K562 (cell line): Measurements from ENCODE around the gene USHBP1. TPM values are rescaled to one million over a fixed set of nuclear protein-coding genes. Genes with fewer than 3 reads are reported as not detected.

Experiments used
- ATAC-seq: fragments of 200-7000 bp; cut with Tn5 transposase; 3 replicates; pipeline ENCODE4 v1.9.1; 2020; ENCODE audit warnings: moderate library complexity
- BruUV-seq: library from RNA; stranded (reverse); fragments of 400-500 nt; replicated peaks from 2 replicates; lab custom pipeline; 2021; lab: Mats Ljungman, UMichigan
- CTCF ChIA-PET: fragments of 300-600 bp; formaldehyde crosslinking; extraction: SDS; loops from one replicate; lab custom pipeline; 2021; ENCODE audit warnings: low intra/inter-chr PET ratio; lab: Yijun Ruan, JAX
- POLR2A ChIA-PET: fragments of 300-600, 350-650 bp; sonication (Branson Sonifier 250); formaldehyde crosslinking; extraction: SDS; loops from one replicate; lab custom pipeline; 2021; ENCODE audit warnings: antibody characterized with exemption, inconsistent platforms; lab: Yijun Ruan, JAX
- DNase-seq, 4 experiments: peaks; one replicate each; pipeline versions ENCODE4 v3.0.0 to v3.0.0-alpha.2; 2011 to 2018; ENCODE audit warnings: low spot score in 3 of 4, mixed read lengths in 3 of 4; ENCODE audit errors: extremely low read depth in 1 of 4
- FAIRE-seq: peaks from 2 replicates; lab custom pipeline; 2011; peaks lifted over from hg19 to GRCh38; lab: Jason Lieb, UNC
- H2AFZ ChIP-seq: 2 replicates; pipeline ENCODE4 v1.6.0; 2011; ENCODE audit warnings: low read depth, low read length, control low read depth, inconsistent platforms
- H3K27ac ChIP-seq: fragments of 200-600 bp; 3 replicates; pipeline ENCODE4 v1.8.0; 2011; ENCODE audit warnings: low read depth, mild to moderate bottlenecking, control low read depth, inconsistent platforms, low read length, moderate library complexity, mixed read lengths; ENCODE audit errors: extremely low read depth
- H3K27me3 ChIP-seq, 2 experiments: fragments of 300-600 bp in 1 of 2; 2 replicates in 1 of 2; 3 replicates in 1 of 2; pipeline versions ENCODE4 v1.6.0 to v1.8.0; 2011; ENCODE audit warnings: inconsistent platforms in 2 of 2, low read length in 2 of 2, mild to moderate bottlenecking in 1 of 2, mixed read lengths in 1 of 2, moderate library complexity in 1 of 2; ENCODE audit not compliant: control insufficient read depth in 2 of 2, insufficient read depth in 2 of 2
- H3K36me3 ChIP-seq: fragments of 300-600 bp; 3 replicates; pipeline ENCODE4 v1.8.0; 2011; ENCODE audit warnings: mild to moderate bottlenecking, low read length, inconsistent platforms; ENCODE audit not compliant: control insufficient read depth, insufficient read depth
- H3K4me1 ChIP-seq, 2 experiments: fragments of 200-600 bp in 1 of 2; replicated peaks in 1 of 2; 2 replicates in 1 of 2; 3 replicates in 1 of 2; pipeline versions ENCODE4 v1.5.1 to v1.8.0; 2011; ENCODE audit warnings: inconsistent platforms in 2 of 2, low read length in 2 of 2, mild to moderate bottlenecking in 1 of 2, mixed read lengths in 1 of 2, moderate library complexity in 1 of 2; ENCODE audit not compliant: control insufficient read depth in 2 of 2, insufficient read depth in 2 of 2
- H3K4me2 ChIP-seq: 2 replicates; pipeline ENCODE4 v1.6.1; 2011; ENCODE audit warnings: low read length, control low read depth, inconsistent platforms, mixed read lengths; ENCODE audit not compliant: insufficient read depth
- H3K4me3 ChIP-seq: fragments of 200-600 bp; sonication (generic), shearing (Covaris generic); 2 replicates; pipeline ENCODE4 v1.5.1; 2016; ENCODE audit warnings: control low read depth, inconsistent platforms
- H3K79me2 ChIP-seq: fragments of 200-600 bp; 3 replicates; pipeline ENCODE4 v1.8.0; 2011; ENCODE audit warnings: low read length, inconsistent platforms; ENCODE audit not compliant: control insufficient read depth, insufficient read depth
- H3K9ac ChIP-seq, 2 experiments: 2 replicates each; pipeline versions ENCODE4 v1.6.0 to v1.6.1; 2011; ENCODE audit warnings: low read depth in 2 of 2, low read length in 2 of 2, control low read depth in 1 of 2, inconsistent platforms in 1 of 2, mild to moderate bottlenecking in 1 of 2, mixed read lengths in 1 of 2; ENCODE audit not compliant: insufficient read depth in 1 of 2
- H3K9me1 ChIP-seq: one replicate; pipeline ENCODE4 v1.6.0; 2011; ENCODE audit warnings: inconsistent platforms, mild to moderate bottlenecking, low read length, moderate library complexity; ENCODE audit not compliant: control insufficient read depth, insufficient read depth
- H3K9me3 ChIP-seq: replicated peaks from 2 replicates; pipeline ENCODE4 v1.5.1; 2011; ENCODE audit warnings: low read depth, low read length, inconsistent platforms; ENCODE audit not compliant: control insufficient read depth, insufficient read depth
- H4K20me1 ChIP-seq: replicated peaks from 2 replicates; pipeline ENCODE4 v1.6.1; 2011; ENCODE audit warnings: low read length, inconsistent platforms, mixed read lengths; ENCODE audit not compliant: control insufficient read depth, insufficient read depth
- E2F1 ChIP-seq: sonication (generic); formaldehyde crosslinking; IDR thresholded peaks from 2 replicates; pipeline ENCODE4 v1.8.1; 2023; ENCODE audit warnings: mild to moderate bottlenecking, missing genetic modification reagents, moderate library complexity
- EP400 ChIP-seq: fragments of 450-650 bp; IDR thresholded peaks from 2 replicates; pipeline ENCODE4 v1.6.1; 2017; ENCODE audit warnings: antibody characterized with exemption, mild to moderate bottlenecking, moderate library complexity
- MAZ ChIP-seq, 2 experiments: fragments of 450-650 bp in 1 of 2; sonication (generic) in 1 of 2; formaldehyde crosslinking; IDR thresholded peaks in 1 of 2; conservative IDR thresholded peaks in 1 of 2; 2 replicates each; pipeline versions ENCODE4 v1.4.0 to v1.5.0; 2020; ENCODE audit warnings: mild to moderate bottlenecking in 1 of 2, missing genetic modification reagents in 1 of 2
- NFATC3 ChIP-seq: fragments of 450-650 bp; IDR thresholded peaks from 2 replicates; pipeline ENCODE4 v1.6.1; 2017; ENCODE audit warnings: mild to moderate bottlenecking
- SMARCA5 ChIP-seq: fragments of 450-650 bp; IDR thresholded peaks from 2 replicates; pipeline ENCODE4 v1.6.1; 2016
- SP1 ChIP-seq: sonication (generic); formaldehyde crosslinking; IDR thresholded peaks from 2 replicates; pipeline ENCODE4 v1.8.1; 2022; ENCODE audit warnings: mild to moderate bottlenecking, missing genetic modification reagents
- STAT6 ChIP-seq: sonication (generic); formaldehyde crosslinking; IDR thresholded peaks from 2 replicates; pipeline ENCODE4 v1.8.1; 2023; ENCODE audit warnings: mild to moderate bottlenecking, missing genetic modification reagents
- TEAD4 ChIP-seq, 2 experiments: sonication (generic) in 1 of 2; formaldehyde crosslinking in 1 of 2; IDR thresholded peaks; 2 replicates each; pipeline versions ENCODE4 v1.6.1 to v1.8.0; 2012 to 2022; ENCODE audit warnings: borderline replicate concordance in 1 of 2, inconsistent platforms in 1 of 2, low read length in 1 of 2, mild to moderate bottlenecking in 1 of 2, missing genetic modification reagents in 1 of 2
- ZNF197 ChIP-seq: fragments of 200-800 bp; sonication (Bioruptor generic); IDR thresholded peaks from 2 replicates; pipeline ENCODE4 v1.6.1; 2016; ENCODE audit warnings: low read depth, missing genetic modification characterization, missing compliant biosample characterization
- ZNF639 ChIP-seq, 2 experiments: fragments of 200-800 bp in 1 of 2; sonication (Bioruptor generic) in 1 of 2; sonication (generic) in 1 of 2; formaldehyde crosslinking in 1 of 2; IDR thresholded peaks in 1 of 2; conservative IDR thresholded peaks in 1 of 2; 2 replicates each; pipeline versions ENCODE4 v1.5.0 to v1.6.1; 2016 to 2020; ENCODE audit warnings: missing compliant biosample characterization in 1 of 2, missing genetic modification characterization in 1 of 2, missing genetic modification reagents in 1 of 2
- ZNF695 ChIP-seq: fragments of 450-650 bp; formaldehyde crosslinking; IDR thresholded peaks from 2 replicates; pipeline ENCODE4 v1.4.0; 2020; ENCODE audit warnings: mild to moderate bottlenecking, moderate library complexity
- WGBS: fragments of 100-300 bp; shearing (Covaris generic); methylation state at CpG from one replicate; pipeline ENCODE4 v1.1.6; 2016; ENCODE audit warnings: low coverage, mixed read lengths; ENCODE audit not compliant: insufficient coverage; ENCODE audit errors: missing lambda C conversion rate; 5-methylcytosine and 5-hydroxymethylcytosine counted together
- in situ Hi-C: fragments of 300-500 bp; cut with MboI; formaldehyde crosslinking; loops from 4 replicates; pipeline ENCODE4 v1.15.0; 2018; ENCODE audit warnings: inconsistent platforms, mixed read lengths
- intact Hi-C: fragments of 100-400 bp; cut with micrococcal nuclease; formaldehyde crosslinking; loops from 2 replicates; pipeline ENCODE4 v1.14.2; 2022
- polyA plus RNA-seq, 8 experiments: library from polyadenylated mRNA; depleted of rRNA in 4 of 8; stranded (reverse) in 5 of 8; unstranded in 3 of 8; fragments of >200 nt; fragmentation: Nextera tagmentation in 2 of 8; fragmentation: Illumina TruSeq in 1 of 8; extraction: Ambion mirVana in 2 of 8; extraction: Trizol in 1 of 8; gene quantifications; 2 replicates each; pipeline versions ENCODE4 v1.2.1 to v1.2.3, GENCODE V29; 2011 to 2014; ENCODE audit warnings: inconsistent platforms in 1 of 8, missing spikeins in 1 of 8
- total RNA-seq, 7 experiments: library from RNA; depleted of rRNA in 6 of 7; stranded (reverse); fragments of >200 nt in 6 of 7; fragmentation: Illumina TruSeq in 2 of 7; extraction: Trizol in 2 of 7; gene quantifications; 2 replicates each; pipeline versions ENCODE4 v1.2.1 to v1.2.3, GENCODE V29; 2011 to 2021; ENCODE audit warnings: low replicate concordance in 1 of 7

Gene USHBP1
- total and polyA plus RNA-seq, 9 of the 15 experiments (the other 6 are each of a cell fraction or from before 2014, with no cell fraction given): 0.03 to 0.10 (median 0.05) TPM; not detected in 5

GRCh38 chr19:17209126-17210036 is 55.2 kb downstream of the USHBP1 start:
- CTCF ChIA-PET: interaction anchor here (1.2 kb wide), 1 partner anchor 74 kb away, joined by 8 read pairs; no protein-coding TSS in a partner anchor
- peak; percentile 97 to 100 (median 100) for DNase-seq
- H3K27ac ChIP-seq: peak overlapping the region; percentile 47; the same call in 2 of the 3 replicates
- BruUV-seq: no TSS peak
- intact Hi-C loops (loop anchor here (5.0 to 10.0 kb wide), 2 partner anchors 38 to 135 kb away; partner anchors contain the start of genes HAUS8, MYO9B and NR2F6), in situ Hi-C loops (no loop called here)
- ATAC-seq: peak; percentile 98
- POLR2A ChIA-PET: interaction anchor here (0.6 to 1.6 kb wide), 3 partner anchors 11 to 37 kb away, joined by 4 to 5 read pairs (median 4); no protein-coding TSS in a partner anchor
- H3K9me1 ChIP-seq: no peaks in the 10 kb centered on the region
- H2AFZ ChIP-seq: peak overlapping the region; percentile 65; the same call in 1 of the 2 replicates
- H3K9me3 ChIP-seq: no peaks in the 10 kb centered on the region
- H3K4me2 ChIP-seq: peak overlapping the region; percentile 72
- H3K79me2 ChIP-seq: no peaks in the 10 kb centered on the region; the same call in 2 of the 3 replicates
- H3K4me3 ChIP-seq: no peak overlapping the region
- 0 out of 2 replicates have a peak, but pooled peaks cover 7% of the 10 kb centered on the region for H4K20me1 ChIP-seq
- no peaks in the 10 kb centered on the region for H3K27me3 ChIP-seq
- peak; percentile 99 for FAIRE-seq
- peaks cover 12 to 41% of the 10 kb centered on the region in 2 experiments; a peak in 4 of 5 replicates for H3K4me1 ChIP-seq
- H3K36me3 ChIP-seq: peaks cover 52% of the 10 kb centered on the region; the same call in 2 of the 3 replicates
- H3K9ac ChIP-seq: peak overlapping the region in 1 of 2 experiments; percentile 80; a peak in 3 of 4 replicates
- WGBS: 13% methylated on average over 25 of the region's 28 CpGs
- TF ChIP-seq SMARCA5 (no peak), STAT6 (CRISPR knock-in tag) (no peak), ZNF197 (CRISPR knock-in tag) (no peak), TEAD4 (IDR thresholded peaks at IDR 0.05; ENCODE audit: low read length) (no peak), TEAD4 (CRISPR knock-in tag; IDR thresholded peaks at IDR 0.05; ENCODE audit: borderline replicate concordance) (no peak), MAZ (CRISPR knock-in tag; conservative IDR thresholded peaks at IDR 0.05 in 1 of 2, IDR thresholded peaks at IDR 0.05 in 1 of 2) (peak in 1 of 2 experiments; percentile 67; a peak in 1 of 4 replicates), SP1 (CRISPR knock-in tag) (peak; percentile 84), E2F1 (no peak), EP400 (no peak), ZNF639 (CRISPR knock-in tag; conservative IDR thresholded peaks at IDR 0.05 in 1 of 2, IDR thresholded peaks at IDR 0.05 in 1 of 2) (no peak), ZNF695 (CRISPR knock-in tag) (no peak), NFATC3 (no peak)
